Measurements from ENCODE around the gene DMRTB1. TPM values are rescaled to one million over a fixed set of nuclear protein-coding genes. Genes with fewer than 3 reads are reported as not detected.
A peak's percentile ranks its signal among the peaks of the same experiment; 100 is the strongest.

DMRTB1 gene
- total and polyA plus RNA-seq, 9 of the 15 experiments (the other 6 are each of a cell fraction or from before 2014, with no cell fraction given) = 0.06 to 0.35 (median 0.13) TPM; not detected in 3

- no peak for TF ChIP-seq ARID3A (IDR thresholded peaks at IDR 0.05; ENCODE audit: borderline replicate concordance, low read depth, low read length)
- TF ChIP-seq MBD2 (IDR thresholded peaks at IDR 0.05; ENCODE audit: borderline replicate concordance, low read depth) = no peak
- TF ChIP-seq HNRNPLL (IDR thresholded peaks at IDR 0.05; ENCODE audit: low read depth, low read length, poor library complexity, severe bottlenecking) = peak; percentile 83
- peak; percentile 98 for TF ChIP-seq E2F6 (IDR thresholded peaks at IDR 0.05; ENCODE audit: borderline replicate concordance in 1 of 2, extremely low read depth in 1 of 2, insufficient read depth in 1 of 2, insufficient read length in 1 of 2, low read depth in 1 of 2, low read length in 1 of 2, poor library complexity in 1 of 2, severe bottlenecking in 1 of 2)
- TF ChIP-seq HDAC2 (IDR thresholded peaks at IDR 0.05) = no peak
- TF ChIP-seq ELK3 (CRISPR knock-in tag; IDR thresholded peaks at IDR 0.05) = no peak
- TF ChIP-seq PURB (CRISPR knock-in tag; IDR thresholded peaks at IDR 0.05; ENCODE audit: low read depth) = no peak
- no peak for TF ChIP-seq ZNF239 (CRISPR knock-in tag; IDR thresholded peaks at IDR 0.05)
- TF ChIP-seq POLR2H (tag; IDR thresholded peaks at IDR 0.05; ENCODE audit: low read depth) = no peak
- TF ChIP-seq CXXC5 (CRISPR knock-in tag; IDR thresholded peaks at IDR 0.05) = peak; percentile 48
- no peak for TF ChIP-seq KLF10 (CRISPR knock-in tag; IDR thresholded peaks at IDR 0.05)
- no peak for TF ChIP-seq PRDM10 (IDR thresholded peaks at IDR 0.05; ENCODE audit: partially characterized antibody)
Measured at GRCh38 chr1:53460211-53460634, 1.0 kb downstream of the DMRTB1 start (continued).

Measured in K562 (cell line).